GM12878 (cell line): ENCODE results near the gene IFRD2. TPM values are rescaled to one million over a fixed set of nuclear protein-coding genes. Genes with fewer than 3 reads are reported as not detected.

Experiments
- ATAC-seq: fragments of 200-7000 bp; cut with Tn5 transposase; 3 replicates; pipeline ENCODE4 v1.9.1; 2020; ENCODE audit warnings: mild to moderate bottlenecking, moderate library complexity
- BruUV-seq: library from RNA; stranded (reverse); fragments of 400-500 nt; replicated peaks from 2 replicates; lab custom pipeline; 2021; lab: Mats Ljungman, UMichigan
- CTCF ChIA-PET: fragments of 300-600 bp; sonication (Branson Sonifier 250); formaldehyde crosslinking; extraction: SDS; loops from one replicate; lab custom pipeline; 2021; ENCODE audit warnings: inconsistent platforms; lab: Yijun Ruan, JAX
- POLR2A ChIA-PET: fragments of 350-600 bp; formaldehyde crosslinking; extraction: SDS; loops from one replicate; lab custom pipeline; 2021; ENCODE audit warnings: inconsistent platforms; lab: Charles Lee
- RAD21 ChIA-PET: fragments of 300-600 bp; sonication (Branson Sonifier 250); formaldehyde crosslinking; loops from one replicate; lab custom pipeline; 2023; ENCODE audit warnings: antibody characterized with exemption; ENCODE audit not compliant: unreplicated experiment; lab: Charles Lee
- SMC1A ChIA-PET: fragments of 300-600 bp; sonication (Branson Sonifier 250); formaldehyde crosslinking; loops from one replicate; lab custom pipeline; 2023; ENCODE audit not compliant: unreplicated experiment, uncharacterized antibody; lab: Charles Lee
- DNase-seq: peaks from one replicate; pipeline ENCODE4 v3.0.0-alpha.2; 2011; ENCODE audit warnings: low read depth, low spot score
- FAIRE-seq: peaks from 3 replicates; lab custom pipeline; 2011; peaks lifted over from hg19 to GRCh38; lab: Jason Lieb, UNC
- H2AFZ ChIP-seq: 2 replicates; pipeline ENCODE4 v1.6.0; 2011; ENCODE audit warnings: low read depth, low read length, control low read depth; ENCODE audit not compliant: control insufficient read depth
- H3K27ac ChIP-seq: 2 replicates; pipeline ENCODE4 v1.5.1; 2011; ENCODE audit warnings: control low read depth; ENCODE audit not compliant: control insufficient read depth, insufficient read depth
- H3K27me3 ChIP-seq, 2 experiments: replicated peaks in 1 of 2; 2 replicates each; pipeline versions ENCODE4 v1.6.0 to v1.6.1; 2011; ENCODE audit warnings: low read length in 1 of 2; ENCODE audit not compliant: control insufficient read depth in 2 of 2, insufficient read depth in 2 of 2
- H3K36me3 ChIP-seq, 2 experiments: 2 replicates each; pipeline ENCODE4 v1.5.1; 2011; ENCODE audit warnings: low read length in 1 of 2; ENCODE audit not compliant: control insufficient read depth in 2 of 2, insufficient read depth in 2 of 2
- H3K4me1 ChIP-seq: 2 replicates; pipeline ENCODE4 v1.6.1; 2011; ENCODE audit warnings: mild to moderate bottlenecking, low read length, moderate library complexity, mixed read lengths; ENCODE audit not compliant: control insufficient read depth, insufficient read depth
- H3K4me2 ChIP-seq: 2 replicates; pipeline ENCODE4 v1.6.0; 2011; ENCODE audit warnings: control low read depth; ENCODE audit not compliant: control insufficient read depth, insufficient read depth
- H3K4me3 ChIP-seq: fragments of 200-600 bp; sonication (generic); 2 replicates; pipeline ENCODE4 v1.5.1; 2016
- H3K79me2 ChIP-seq: 2 replicates; pipeline ENCODE4 v1.6.0; 2011; ENCODE audit warnings: low read length; ENCODE audit not compliant: control insufficient read depth, insufficient read depth
- H3K9ac ChIP-seq: 2 replicates; pipeline ENCODE4 v1.8.0; 2011; ENCODE audit warnings: low read length, control low read depth, mixed read lengths; ENCODE audit not compliant: control insufficient read depth, insufficient read depth
- H3K9me3 ChIP-seq: replicated peaks from 3 replicates; pipeline ENCODE4 v1.5.1; 2011; ENCODE audit warnings: mild to moderate bottlenecking, low read length; ENCODE audit not compliant: control insufficient read depth, insufficient read depth
- H4K20me1 ChIP-seq: 2 replicates; pipeline ENCODE4 v1.6.0; 2011; ENCODE audit not compliant: control insufficient read depth, insufficient read depth
- E2F4 ChIP-seq: IDR thresholded peaks from 2 replicates; pipeline ENCODE4 v1.6.1; 2012; ENCODE audit warnings: low read depth, low read length, improper control_type of control experiment
- KDM1A ChIP-seq: fragments of 200-600 bp; sonication (generic); IDR thresholded peaks from 2 replicates; pipeline ENCODE4 v1.6.1; 2016; ENCODE audit warnings: borderline replicate concordance
- NFIC ChIP-seq: IDR thresholded peaks from 2 replicates; pipeline ENCODE4 v1.6.1; 2012; ENCODE audit warnings: low read depth, mild to moderate bottlenecking, inconsistent platforms, low read length, moderate library complexity
- NR2C2 ChIP-seq: IDR thresholded peaks from 2 replicates; pipeline ENCODE4 v1.6.1; 2011; ENCODE audit warnings: borderline replicate concordance, low read depth; ENCODE audit not compliant: control insufficient read depth, insufficient read length
- PBX3 ChIP-seq: IDR thresholded peaks from 2 replicates; pipeline ENCODE4 v1.6.1; 2011; ENCODE audit warnings: mild to moderate bottlenecking, low read depth, low read length, moderate library complexity; ENCODE audit not compliant: insufficient replicate concordance
- SKIL ChIP-seq: fragments of 450-650 bp; IDR thresholded peaks from 2 replicates; pipeline ENCODE4 v1.6.1; 2017; ENCODE audit warnings: mild to moderate bottlenecking, low read depth, inconsistent platforms; ENCODE audit not compliant: poor library complexity, severe bottlenecking
- SREBF2 ChIP-seq: IDR thresholded peaks from 2 replicates; pipeline ENCODE4 v1.6.1; 2012; ENCODE audit warnings: mild to moderate bottlenecking, low read length
- SUPT20H ChIP-seq: IDR thresholded peaks from 2 replicates; pipeline ENCODE4 v1.6.1; 2011; ENCODE audit warnings: low read depth, mild to moderate bottlenecking, low read length, moderate library complexity, borderline replicate concordance; ENCODE audit not compliant: control insufficient read depth
- ZBED1 ChIP-seq: IDR thresholded peaks from 2 replicates; pipeline ENCODE4 v1.6.1; 2016; ENCODE audit warnings: borderline replicate concordance
- ZBTB11 ChIP-seq: fragments of 450-650 bp; formaldehyde crosslinking; IDR thresholded peaks from 2 replicates; pipeline ENCODE4 v1.5.0; 2022; ENCODE audit warnings: mild to moderate bottlenecking, missing genetic modification characterization
- ZSCAN29 ChIP-seq: fragments of 450-650 bp; IDR thresholded peaks from 2 replicates; pipeline ENCODE4 v1.6.1; 2017; ENCODE audit warnings: mild to moderate bottlenecking, moderate library complexity
- WGBS: methylation state at CpG from one replicate; pipeline ENCODE4 v1.1.6; 2016; ENCODE audit warnings: low lambda C conversion rate; ENCODE audit not compliant: insufficient replicate concordance, insufficient coverage; ENCODE audit errors: missing lambda C conversion rate; 5-methylcytosine and 5-hydroxymethylcytosine counted together
- in situ Hi-C: fragments of 300-500 bp; cut with MboI; formaldehyde crosslinking; loops from 9 replicates; pipeline ENCODE4 v1.14.3; 2018; ENCODE audit warnings: mixed read lengths
- intact Hi-C: fragments of 100-400 bp; cut with micrococcal nuclease; formaldehyde crosslinking; loops from one replicate; pipeline ENCODE4 v1.14.2; 2022; ENCODE audit not compliant: unreplicated experiment
- polyA plus RNA-seq, 11 experiments: library from polyadenylated mRNA; depleted of rRNA in 4 of 11; unstranded in 6 of 11; stranded (reverse) in 5 of 11; fragments of >200 nt; fragmentation: Nextera tagmentation in 4 of 11; fragmentation: Illumina TruSeq in 1 of 11; extraction: Ambion mirVana in 4 of 11; extraction: Trizol in 1 of 11; gene quantifications; 1 replicate in 1 of 11; 2 replicates in 10 of 11; pipeline versions ENCODE4 v1.2.1 to v1.2.3, GENCODE V29; 2011 to 2016; ENCODE audit warnings: inconsistent platforms in 2 of 11, missing spikeins in 2 of 11, low read depth in 1 of 11
- total RNA-seq, 4 experiments: library from RNA; depleted of rRNA in 3 of 4; stranded (reverse); fragments of >200 nt in 3 of 4; fragmentation: Illumina TruSeq in 1 of 4; extraction: Trizol in 1 of 4; gene quantifications; 2 replicates each; pipeline versions ENCODE4 v1.2.1 to v1.2.3, GENCODE V29; 2013 to 2021

IFRD2 gene
- total and polyA plus RNA-seq, 10 of the 15 experiments (the other 5 are each of a cell fraction or from before 2014, with no cell fraction given): 19.1 to 153 (median 80.3) TPM

- TF ChIP-seq E2F4 (no peak), NFIC (no peak), NR2C2 (no peak)
Observed at GRCh38 chr3:50319894-50320625, 27.8 kb upstream of the IFRD2 start (continued).

DNA sequence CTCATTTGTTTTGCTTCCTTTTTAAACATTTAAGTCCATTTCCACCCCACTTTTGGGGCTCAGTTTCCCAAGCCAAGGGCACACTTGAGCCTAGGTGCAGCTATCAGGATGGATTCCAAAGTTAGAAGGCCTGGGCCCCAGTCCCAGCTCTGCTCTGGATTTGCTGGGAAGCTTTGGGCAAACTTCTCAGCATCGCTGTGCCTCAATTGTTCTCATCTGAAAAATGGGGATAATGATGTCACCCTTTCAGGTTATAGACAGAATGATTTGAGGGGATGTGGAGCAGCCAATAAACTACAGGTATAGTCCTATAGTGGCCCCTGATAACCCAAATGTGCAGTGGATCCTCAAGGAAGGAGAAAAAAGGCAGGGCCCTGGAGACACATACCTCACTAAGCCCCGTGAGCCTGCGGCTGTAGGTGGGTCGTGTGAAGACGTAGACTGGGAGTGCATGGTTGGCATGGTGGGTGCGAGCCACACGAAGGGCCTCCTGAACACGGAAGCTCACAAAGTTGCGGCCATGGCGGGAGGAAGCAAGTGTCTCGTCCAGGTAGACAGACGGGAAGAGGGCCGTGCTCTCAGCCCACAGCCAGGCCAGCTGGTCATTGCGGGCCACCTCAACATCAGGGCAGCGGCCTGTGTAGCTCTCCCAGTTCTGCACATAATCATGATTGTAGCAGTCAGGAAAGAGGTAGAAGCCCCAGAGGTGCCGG is 27.1 kb upstream of the IFRD2 start:
- RAD21 ChIA-PET: no interaction called here
- no TSS peak for BruUV-seq
- SMC1A ChIA-PET: interaction anchor here (1.5 to 1.8 kb wide), 2 partner anchors 17 to 20 kb away, joined by 4 read pairs; partner anchors contain the start of genes HYAL3 and NAA80
- Histone ChIP-seq H3K27me3 (no peaks in the 10 kb centered on the region), H3K27ac (no peak overlapping the region), H3K4me2 (no peak overlapping the region), H2AFZ (no peak overlapping the region), H4K20me1 (no peaks in the 10 kb centered on the region), H3K9ac (no peak overlapping the region), H3K9me3 (no peaks in the 10 kb centered on the region), H3K79me2 (peaks cover 5% of the 10 kb centered on the region), H3K36me3 (peaks cover 0 to 2% of the 10 kb centered on the region in 2 experiments; a peak in 2 of 4 replicates), H3K4me3 (no peak overlapping the region), H3K4me1 (peaks cover 23% of the 10 kb centered on the region)
- POLR2A ChIA-PET: interaction anchor here (0.6 to 1.9 kb wide), 4 partner anchors 12 to 27 kb away, joined by 3 to 7 read pairs (median 4); partner anchors contain the start of gene IFRD2
- WGBS: 87% methylated on average over 16 of the region's 16 CpGs
- FAIRE-seq (no peak), ATAC-seq (no peak), DNase-seq (no peak)
- intact Hi-C loops (no loop called here), in situ Hi-C loops (no loop called here)
- CTCF ChIA-PET: interaction anchor here (0.7 to 1.8 kb wide), 6 partner anchors 9 to 98 kb away, joined by 3 to 8 read pairs (median 4); partner anchors contain the start of genes HYAL3, NAA80 and TUSC2
- no peak for TF ChIP-seq SKIL
- no peak for TF ChIP-seq PBX3
- TF ChIP-seq ZBED1: no peak
- TF ChIP-seq NR2C2: no peak
- TF ChIP-seq SREBF2: no peak
- no peak for TF ChIP-seq KDM1A
- TF ChIP-seq ZBTB11 (CRISPR knock-in tag): no peak
- no peak for TF ChIP-seq ZSCAN29
- TF ChIP-seq SUPT20H: no peak
